GM21515 (cell line): ENCODE measurements around the gene SLC15A1.

Source experiments
- ATAC-seq: cut with Tn5 transposase; IDR thresholded peaks from one replicate; pipeline ENCODE4 v1.9.1; 2021; ENCODE audit not compliant: unreplicated experiment

SLC15A1 gene, protein sequence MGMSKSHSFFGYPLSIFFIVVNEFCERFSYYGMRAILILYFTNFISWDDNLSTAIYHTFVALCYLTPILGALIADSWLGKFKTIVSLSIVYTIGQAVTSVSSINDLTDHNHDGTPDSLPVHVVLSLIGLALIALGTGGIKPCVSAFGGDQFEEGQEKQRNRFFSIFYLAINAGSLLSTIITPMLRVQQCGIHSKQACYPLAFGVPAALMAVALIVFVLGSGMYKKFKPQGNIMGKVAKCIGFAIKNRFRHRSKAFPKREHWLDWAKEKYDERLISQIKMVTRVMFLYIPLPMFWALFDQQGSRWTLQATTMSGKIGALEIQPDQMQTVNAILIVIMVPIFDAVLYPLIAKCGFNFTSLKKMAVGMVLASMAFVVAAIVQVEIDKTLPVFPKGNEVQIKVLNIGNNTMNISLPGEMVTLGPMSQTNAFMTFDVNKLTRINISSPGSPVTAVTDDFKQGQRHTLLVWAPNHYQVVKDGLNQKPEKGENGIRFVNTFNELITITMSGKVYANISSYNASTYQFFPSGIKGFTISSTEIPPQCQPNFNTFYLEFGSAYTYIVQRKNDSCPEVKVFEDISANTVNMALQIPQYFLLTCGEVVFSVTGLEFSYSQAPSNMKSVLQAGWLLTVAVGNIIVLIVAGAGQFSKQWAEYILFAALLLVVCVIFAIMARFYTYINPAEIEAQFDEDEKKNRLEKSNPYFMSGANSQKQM

DNA sequence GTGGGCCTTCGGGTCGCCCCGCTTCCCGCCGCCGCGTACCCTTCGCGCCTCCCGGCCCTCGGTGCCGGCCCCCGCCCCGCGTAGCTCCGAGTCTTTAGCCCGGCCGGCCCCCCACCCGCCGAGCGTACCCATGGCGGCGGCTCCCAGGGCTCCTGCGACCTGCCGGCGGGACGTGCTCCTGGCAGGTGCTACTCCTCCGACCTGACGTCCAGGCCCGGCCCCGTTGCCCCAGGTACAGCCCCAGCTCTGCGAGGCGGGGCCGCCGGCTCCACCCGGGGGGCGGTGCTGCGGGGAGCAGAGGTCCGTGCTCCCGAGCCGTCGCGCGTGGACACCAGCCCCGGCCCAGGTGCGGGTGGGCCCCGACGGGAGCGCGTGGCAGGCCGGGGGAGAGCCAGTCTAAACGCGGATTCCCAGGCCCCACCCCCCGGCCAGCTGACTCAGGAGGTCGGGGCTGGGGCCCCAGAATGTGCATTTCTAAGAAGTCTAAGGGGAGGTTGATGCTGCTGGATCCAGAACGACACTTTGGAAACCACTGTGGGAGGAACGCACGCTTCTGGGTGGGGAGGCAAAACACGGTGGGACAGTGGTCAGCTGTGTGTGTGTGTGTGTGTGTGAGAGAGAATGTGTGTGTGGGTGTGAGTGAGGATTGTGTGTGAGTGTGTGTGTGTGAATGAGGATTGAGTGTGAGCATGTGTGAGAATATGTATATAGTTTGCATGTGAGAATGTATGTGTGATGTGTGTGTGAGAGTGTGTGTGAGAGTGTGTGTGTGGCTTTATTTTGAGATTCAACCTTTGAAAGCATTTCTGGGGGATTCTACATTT is at the start of gene SLC15A1:
SLC15A1 (minus strand) TSS at position 206 of the 824 bp plus-strand sequence; CDS start at position 132, 74 bp downstream.
- ATAC-seq, result no peak

DNA sequence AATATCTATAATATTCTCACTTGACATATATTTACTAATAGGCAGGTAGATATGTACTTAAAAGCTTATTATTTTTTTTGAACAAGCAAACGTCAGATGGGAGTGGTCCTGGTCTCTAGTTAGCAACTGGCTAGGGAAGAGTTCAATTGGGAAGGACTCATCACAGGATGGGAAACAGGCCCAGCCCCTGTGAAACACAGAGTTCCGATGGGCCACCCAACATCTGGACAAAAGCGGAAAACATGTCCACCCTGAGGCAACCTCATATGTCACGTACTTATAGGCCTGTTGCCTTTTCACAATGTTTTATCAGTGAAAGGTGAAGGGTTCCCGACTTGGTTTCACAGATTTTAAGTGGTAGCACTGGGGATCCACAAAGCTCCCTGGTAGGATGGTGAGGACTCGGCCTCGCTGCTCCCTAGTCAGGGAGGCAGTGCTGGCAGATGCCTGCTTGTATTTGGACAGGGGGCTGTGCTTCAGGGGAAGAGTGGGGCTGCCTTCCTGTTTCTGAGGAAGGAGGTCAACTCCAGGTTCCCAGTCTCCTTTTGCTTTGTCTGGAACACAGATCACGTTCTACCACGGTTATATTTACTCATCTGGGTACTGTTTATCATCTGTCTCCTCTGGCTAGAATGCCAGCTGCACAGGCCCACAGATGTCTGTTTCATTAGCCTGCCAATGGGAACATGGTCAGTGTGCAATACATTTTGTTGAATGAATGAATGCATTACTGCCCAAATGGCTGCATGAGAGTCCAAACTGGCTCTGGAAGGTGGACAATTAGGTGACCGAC is 49.4 kb upstream of the SLC15A1 start:
- no peak for ATAC-seq

DNA sequence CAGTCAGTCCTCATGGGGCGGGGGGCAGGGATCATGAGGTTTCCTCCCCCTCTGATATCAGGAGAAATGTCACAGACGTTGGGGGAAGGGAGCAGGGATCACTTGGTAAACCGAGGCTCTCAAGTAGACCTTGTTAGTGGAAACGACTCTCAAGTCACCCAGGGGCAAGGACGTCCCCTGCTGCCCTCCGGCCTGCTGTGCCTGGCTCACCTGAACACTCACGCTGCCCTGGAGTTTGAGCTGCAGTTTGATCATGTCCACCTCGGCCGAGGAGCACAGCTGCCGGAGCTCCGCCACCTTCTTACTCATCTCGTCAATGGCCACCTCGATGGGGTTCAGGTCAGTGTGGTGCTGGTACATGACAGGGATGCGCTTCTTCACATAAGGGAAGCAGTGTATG is 47.6 kb upstream of the SLC15A1 start:
- ATAC-seq, result no peak

DNA sequence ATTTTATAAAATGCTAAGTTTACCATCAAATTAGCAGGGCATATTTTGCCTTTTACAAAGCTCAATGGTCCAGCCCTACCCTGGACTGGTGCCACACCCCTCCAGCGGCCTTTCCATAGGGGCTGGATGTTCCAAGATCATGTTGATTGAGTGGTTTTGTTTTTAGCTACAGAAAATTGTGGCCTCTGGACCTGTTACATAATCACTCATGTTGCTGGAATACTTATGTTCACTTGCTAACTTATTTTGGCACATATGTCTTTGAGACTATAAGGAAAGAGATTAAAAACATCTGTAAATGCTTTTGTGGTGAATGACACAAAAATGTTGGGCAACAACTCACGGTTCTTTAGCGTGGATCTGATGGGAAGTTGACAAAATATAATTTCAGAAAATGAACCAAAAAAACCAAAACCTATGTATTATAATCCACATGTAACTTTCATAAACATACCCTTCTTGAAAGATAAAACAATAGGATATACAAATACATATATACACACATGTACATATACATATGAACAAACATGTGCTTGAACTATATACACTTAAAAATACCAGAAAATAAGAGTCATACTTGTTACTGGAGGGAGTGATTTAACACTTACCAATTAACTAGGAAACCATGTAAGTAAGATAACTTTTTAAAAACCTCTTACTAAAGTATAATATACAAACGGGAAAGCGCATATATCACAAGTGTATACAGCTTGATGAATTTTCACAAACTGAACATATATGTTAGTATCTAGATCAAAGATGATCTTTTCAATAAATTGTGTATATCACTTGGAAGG is 46.6 kb upstream of the SLC15A1 start:
- ATAC-seq, result no peak

DNA sequence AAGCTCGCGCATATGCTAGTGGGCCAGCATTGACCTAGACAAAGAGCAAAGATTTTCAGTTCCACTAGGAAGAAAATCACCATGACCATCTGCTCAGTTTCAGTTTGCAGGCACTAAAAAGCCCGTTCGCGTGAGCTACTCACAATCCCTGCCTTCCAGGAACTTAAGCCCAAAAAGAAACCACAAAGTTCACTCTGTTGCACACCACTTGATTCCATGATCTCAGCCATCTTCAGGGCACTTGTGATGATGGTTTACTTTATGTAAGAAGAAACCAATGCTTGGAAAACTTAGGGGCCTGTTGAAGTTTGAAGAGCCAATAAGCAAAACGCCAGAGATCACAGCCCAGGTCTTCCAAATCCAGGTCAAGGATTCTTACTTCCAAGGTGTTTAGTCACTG is 45.0 kb upstream of the SLC15A1 start:
- no peak for ATAC-seq

DNA sequence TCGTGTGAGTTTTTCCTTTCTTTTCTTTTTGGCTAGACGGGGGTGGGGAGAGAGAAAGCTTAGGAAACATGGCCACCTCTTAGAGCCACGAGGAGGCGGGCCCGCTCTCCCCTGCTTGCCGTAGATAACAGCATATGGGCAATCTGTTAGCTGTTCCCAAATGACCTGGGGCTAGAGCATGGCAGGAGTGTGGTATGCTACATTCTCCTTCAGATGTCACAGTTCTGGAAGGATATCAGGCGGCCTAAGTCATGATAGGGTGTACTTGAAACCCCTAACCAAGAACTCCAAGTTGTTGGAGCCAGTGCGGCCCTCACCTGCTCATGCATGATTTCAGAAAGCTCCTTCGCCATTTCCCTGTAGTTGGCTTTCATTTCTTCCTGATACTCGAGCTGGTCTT is 44.3 kb upstream of the SLC15A1 start:
- no peak for ATAC-seq

DNA sequence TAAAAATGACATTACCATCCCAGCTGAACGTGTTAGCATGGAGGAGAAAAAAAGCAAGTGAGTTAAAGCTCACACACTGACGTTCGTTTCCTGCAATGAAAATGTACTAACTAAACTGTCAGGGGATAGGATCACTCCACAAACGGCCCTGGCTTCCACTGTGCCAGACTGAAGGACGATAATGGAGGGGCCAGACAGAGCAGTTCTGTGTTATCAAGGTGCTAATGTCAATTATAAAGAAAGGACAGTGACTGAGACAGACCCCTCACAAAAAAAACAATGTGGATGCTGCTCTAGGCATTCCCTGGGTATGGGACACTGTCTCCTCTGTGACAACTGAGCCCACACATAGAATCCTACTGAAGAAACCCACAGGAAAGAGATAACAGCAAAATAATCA is 43.7 kb upstream of the SLC15A1 start:
- ATAC-seq, result no peak

DNA sequence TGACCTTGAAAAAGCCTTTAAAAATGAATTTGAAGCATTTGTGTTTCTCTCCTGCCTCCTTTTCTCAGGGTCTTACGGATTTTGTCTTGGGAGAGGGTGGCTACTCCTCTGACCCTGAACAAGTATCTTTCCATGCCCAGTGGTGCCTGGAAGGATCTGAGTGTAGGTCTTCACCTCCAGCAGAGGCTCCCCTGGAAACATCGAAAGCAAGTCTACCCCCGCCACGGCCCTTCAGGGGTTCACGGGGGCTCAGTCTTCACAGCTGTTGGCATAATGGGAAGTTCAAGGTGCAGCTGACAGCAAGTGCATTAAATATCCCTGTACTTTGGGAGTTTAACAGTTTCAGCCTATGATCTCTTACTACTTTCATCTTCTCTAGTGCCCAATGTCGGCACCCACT is 42.7 kb upstream of the SLC15A1 start:
- ATAC-seq, result no peak

DNA sequence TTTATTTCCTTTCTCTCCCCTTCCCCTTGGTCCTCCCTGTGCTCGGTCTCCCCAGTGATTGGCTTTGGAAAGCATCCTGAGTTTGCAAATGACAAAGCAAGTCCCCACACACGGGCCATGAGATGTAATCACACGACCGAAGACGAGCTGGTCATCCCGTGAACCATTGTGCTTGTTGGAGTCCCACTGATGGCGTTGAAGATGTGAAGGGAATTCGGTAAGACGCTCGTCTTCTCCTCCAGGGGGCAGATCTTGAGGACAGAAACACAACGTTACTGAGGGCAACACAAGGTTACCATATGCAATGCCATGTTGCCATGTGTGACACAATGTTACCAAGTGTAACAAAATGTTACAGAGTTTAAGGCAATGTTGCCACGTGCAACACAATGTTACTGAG is 42.0 kb upstream of the SLC15A1 start:
- no peak for ATAC-seq

DNA sequence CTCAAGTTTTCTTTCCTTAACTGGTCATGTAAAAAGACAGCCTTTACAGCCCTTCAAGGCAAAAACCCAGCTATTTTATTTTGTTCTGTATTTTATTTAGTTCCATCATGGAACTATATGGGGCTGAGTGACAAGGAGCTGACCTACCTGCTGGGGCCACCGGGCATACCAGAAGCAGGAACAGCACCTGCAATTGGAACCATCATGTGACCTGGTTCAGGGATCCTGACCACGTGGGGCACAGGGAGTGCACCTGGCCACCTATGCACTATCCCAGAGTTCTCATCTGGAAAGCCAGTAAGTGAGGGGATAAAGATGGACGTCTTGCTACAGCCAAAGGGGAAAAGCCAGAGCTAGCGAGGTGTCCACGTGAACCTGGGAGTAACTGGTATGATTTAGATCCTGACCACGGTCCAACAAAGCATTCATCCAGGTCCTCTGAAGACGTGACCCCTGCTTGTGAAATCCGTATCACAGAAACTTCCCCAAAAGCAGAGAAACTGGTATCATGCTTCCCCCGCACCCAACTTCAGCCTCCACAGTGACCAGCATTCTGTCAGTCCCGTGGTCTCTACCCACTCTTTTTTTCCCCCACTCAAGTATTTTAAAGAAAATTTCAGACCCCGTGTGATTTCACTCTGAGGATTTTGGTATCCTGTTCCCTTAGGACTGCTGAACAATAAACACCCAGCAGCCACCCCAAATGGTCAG is 40.5 kb upstream of the SLC15A1 start:
- no peak for ATAC-seq

DNA sequence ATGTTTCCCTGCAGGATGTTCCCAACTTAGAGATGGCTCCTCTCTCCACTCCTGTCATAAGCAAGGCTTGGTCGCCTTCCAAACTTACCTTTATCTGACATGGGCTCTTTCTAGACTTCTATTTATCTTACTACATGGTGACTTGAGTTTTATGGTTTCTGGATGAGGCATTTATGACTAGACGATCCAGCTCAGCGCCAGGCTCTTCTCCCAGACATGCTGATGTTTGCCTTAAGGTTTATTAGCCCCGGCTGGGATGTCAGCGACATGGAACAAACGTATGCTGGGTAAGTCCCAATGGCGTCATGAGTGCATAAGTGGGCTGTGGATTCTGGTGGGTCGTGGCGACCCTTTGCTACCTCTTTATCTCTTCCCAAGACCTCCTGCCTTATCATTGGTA is 39.8 kb upstream of the SLC15A1 start:
- ATAC-seq, result no peak

DNA sequence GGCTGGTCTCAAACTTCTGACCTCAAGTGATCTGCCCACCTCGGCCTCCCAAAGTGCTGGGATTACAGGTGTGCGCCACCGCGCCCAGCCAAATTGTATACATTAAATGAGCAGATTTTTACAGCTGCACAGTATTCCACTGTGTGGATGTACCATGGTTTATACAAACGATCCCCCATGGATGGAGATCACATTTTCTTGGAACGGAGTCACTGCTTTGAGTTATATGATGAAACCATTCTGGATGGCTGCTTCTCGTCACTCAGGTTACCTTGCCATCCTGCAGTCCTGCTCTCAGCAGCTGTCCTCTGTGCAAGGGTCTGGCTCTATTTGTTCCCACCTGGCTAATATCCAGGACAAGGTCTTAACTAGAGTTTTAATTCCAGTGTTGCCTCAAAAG is 39.1 kb upstream of the SLC15A1 start:
- ATAC-seq, result no peak

DNA sequence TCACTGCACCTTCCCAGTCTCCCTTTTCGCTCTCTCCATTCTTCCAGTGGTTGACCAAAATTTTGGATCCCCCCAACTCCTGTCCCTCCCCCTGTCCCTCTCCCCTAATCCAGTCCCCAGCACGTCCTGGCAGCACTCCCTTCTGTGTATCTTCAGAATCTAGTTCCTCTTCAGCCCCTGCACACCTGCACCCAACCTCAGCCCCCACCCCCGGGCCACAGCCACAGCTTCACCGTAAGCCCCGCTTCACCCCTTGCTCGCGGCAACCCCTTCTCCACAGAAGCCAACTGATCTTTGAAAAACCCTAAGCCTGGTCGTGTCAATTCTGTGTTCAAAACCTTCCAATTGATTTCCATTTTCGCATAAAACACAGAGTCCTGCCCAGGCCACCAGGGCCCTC is 35.5 kb upstream of the SLC15A1 start:
- ATAC-seq, result no peak

DNA sequence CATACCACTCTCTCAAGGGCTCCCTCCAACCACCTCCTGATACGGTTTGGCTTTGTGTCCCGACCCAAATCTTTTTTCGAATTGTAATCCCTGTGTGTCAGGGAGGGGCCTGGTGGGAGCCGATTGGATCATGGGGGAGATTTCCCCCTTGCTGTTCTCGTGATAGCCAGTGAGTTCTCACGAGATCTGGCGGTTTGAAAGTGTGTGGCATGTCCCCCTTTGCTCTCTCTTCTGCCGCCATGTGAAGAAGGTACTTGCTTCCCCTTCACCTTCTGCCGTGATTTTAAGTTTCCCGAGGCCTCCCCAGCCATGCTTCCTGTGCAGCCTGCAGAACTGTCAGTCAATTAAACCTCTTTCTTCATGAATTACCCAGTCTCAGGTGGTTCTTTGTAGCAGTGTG is 34.7 kb upstream of the SLC15A1 start:
- ATAC-seq, result no peak

DNA sequence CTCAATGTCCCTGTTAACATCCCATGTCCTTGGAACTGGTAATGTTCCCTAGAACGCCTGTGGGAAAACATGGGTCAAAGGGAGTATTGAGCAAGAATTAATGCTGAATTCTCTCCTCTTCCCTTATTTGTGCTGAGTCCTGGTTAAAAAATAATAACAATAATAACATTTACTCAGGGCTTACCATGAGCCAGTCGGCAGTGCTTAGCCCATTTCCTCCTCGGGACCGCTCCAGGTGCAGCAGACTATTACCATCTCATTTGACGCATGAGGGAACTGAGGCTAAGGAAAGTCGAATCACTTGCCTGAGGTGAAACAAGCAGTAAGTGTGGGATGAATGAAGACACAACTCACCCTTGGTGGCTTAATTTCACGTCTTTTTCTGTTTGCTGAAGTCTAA is 33.6 kb upstream of the SLC15A1 start:
- ATAC-seq, result no peak

DNA sequence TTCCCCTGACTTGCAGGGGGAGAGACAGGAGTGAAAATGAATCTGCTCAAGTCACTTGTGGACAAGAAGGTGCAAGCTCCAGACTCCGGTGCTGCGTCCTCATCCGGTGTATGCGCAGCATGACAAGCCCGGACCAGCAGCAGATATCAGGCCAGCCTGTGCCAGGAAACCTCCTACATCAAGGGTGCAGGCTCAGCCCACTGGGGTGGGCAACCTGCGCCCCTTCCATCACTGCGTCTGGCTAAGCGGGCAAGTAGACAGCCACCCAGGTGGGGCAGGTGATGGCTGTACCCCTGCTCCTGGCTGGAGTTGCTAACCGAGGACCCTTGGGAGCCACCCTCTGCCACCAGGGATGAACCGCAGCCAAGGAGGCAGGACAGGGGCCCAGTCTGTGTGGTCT is 32.9 kb upstream of the SLC15A1 start:
- ATAC-seq, result no peak

DNA sequence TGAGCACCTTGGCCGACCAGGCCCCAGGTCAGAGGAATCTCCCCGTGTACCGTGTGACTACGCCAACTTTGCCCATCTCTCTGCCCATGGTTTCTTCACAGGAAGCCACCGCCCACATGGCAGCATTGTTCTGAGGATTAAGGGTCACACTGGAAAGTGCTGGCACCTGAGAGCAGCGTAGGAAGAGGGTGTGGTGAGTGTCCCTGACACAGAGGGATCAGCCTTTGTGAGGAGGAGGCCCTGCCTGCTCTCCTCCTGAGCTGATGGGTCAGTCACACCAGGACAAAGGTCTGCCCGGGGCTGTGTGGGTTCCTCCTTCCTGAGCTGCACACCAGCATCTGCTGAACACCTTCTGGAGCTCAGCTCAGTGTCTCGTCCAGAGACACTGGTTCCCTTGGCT is 32.2 kb upstream of the SLC15A1 start:
- ATAC-seq, result no peak

DNA sequence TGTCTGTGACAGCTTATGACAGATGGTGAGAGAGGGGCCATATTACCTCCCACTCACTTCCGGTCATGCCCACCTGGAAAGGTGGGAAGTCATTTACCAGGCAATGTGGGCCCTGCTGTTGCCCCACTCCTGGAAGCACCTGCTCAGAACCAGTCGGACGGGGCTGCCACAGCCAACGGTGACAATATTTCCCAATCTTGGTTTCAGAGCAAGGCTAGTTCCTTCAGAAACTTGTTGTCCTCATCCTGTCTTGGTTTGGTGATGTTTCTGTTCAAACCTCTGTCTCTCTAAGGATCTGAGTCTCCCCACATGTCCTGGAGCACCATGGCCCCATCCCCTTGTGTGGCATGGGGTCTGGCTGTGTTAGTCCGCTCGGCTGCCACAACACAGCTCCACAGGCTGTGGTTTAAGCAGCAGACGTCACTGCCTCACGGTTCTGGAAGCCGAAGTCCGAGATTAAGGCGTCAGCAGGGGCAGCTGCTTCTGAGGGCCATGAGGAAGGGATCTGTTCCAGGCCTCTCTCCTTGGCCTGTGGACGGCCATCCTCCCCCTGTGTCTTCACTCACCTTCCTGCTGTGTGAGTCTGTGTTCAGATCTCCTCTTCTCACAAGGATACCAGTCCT is 31.5 kb upstream of the SLC15A1 start:
- no peak for ATAC-seq

DNA sequence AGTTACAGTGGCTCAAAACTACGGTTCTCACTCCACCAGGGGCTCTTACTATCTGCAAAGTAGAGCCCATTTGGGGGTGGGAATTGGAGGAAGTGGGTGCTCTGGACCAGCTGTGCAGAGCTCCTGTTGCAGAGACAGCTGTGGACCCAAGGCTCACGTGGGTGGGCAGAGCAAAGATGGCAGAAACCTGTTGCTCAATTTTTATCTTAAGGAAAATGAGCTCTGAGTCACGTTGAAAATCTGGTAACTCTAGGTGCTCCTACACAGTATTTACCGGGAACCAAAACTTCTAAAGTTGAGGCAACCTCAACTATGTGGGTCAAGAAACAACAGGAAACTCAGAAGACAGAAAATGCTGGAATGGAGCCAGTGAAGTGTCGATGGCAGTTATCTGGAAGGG is 30.2 kb upstream of the SLC15A1 start:
- ATAC-seq, result no peak
